HepG2 (cell line): ENCODE data around the gene BACH1. TPM values are rescaled to one million over a fixed set of nuclear protein-coding genes. Genes with fewer than 3 reads are reported as not detected.

Experiments
- ARID3A ChIP-seq: IDR thresholded peaks from 2 replicates; pipeline ENCODE4 v1.6.1; 2012; ENCODE audit warnings: low read depth, low read length, improper control_type of control experiment
- ATF7-NPFF ChIP-seq: sonication (generic); formaldehyde crosslinking; IDR thresholded peaks from 2 replicates; pipeline ENCODE4 v1.8.1; 2023; ENCODE audit warnings: mild to moderate bottlenecking, low read depth, missing genetic modification reagents, moderate library complexity
- ETV6 ChIP-seq: sonication (generic); formaldehyde crosslinking; conservative IDR thresholded peaks from 2 replicates; pipeline ENCODE4 v1.4.0; 2020; ENCODE audit warnings: missing genetic modification reagents
- NCOA5 ChIP-seq: sonication (generic); formaldehyde crosslinking; IDR thresholded peaks from 2 replicates; pipeline ENCODE4 v1.4.0; 2020; ENCODE audit warnings: missing genetic modification reagents
- NFRKB ChIP-seq: fragments of 450-650 bp; IDR thresholded peaks from 2 replicates; pipeline ENCODE4 v1.6.1; 2017
- SAP130 ChIP-seq: IDR thresholded peaks from 2 replicates; pipeline ENCODE4 v1.6.1; 2016; ENCODE audit warnings: low read depth
- SCMH1 ChIP-seq: sonication (generic); formaldehyde crosslinking; IDR thresholded peaks from 2 replicates; pipeline ENCODE4 v1.9.0; 2021; ENCODE audit warnings: missing genetic modification reagents, mild to moderate bottlenecking, borderline replicate concordance
- SIN3A ChIP-seq: IDR thresholded peaks from 2 replicates; pipeline ENCODE4 v1.6.1; 2011; ENCODE audit warnings: low read depth, mild to moderate bottlenecking, control low read depth, low read length, borderline replicate concordance
- SKI ChIP-seq: fragments of 450-650 bp; IDR thresholded peaks from one replicate; pipeline ENCODE4 v1.6.1; 2018; ENCODE audit warnings: mild to moderate bottlenecking; ENCODE audit not compliant: partially characterized antibody
- SKIL ChIP-seq: sonication (generic); formaldehyde crosslinking; IDR thresholded peaks from 2 replicates; pipeline ENCODE4 v1.8.0; 2022; ENCODE audit warnings: missing genetic modification reagents, mild to moderate bottlenecking, moderate library complexity, borderline replicate concordance
- SOX5 ChIP-seq: IDR thresholded peaks from 2 replicates; pipeline ENCODE4 v1.6.1; 2016; ENCODE audit warnings: borderline replicate concordance
- SP1 ChIP-seq, 2 experiments: fragments of 450-650 bp in 1 of 2; sonication (generic) in 1 of 2; formaldehyde crosslinking in 1 of 2; IDR thresholded peaks; 2 replicates each; pipeline versions ENCODE4 v1.4.0 to v1.6.1; 2016 to 2020; ENCODE audit warnings: missing genetic modification reagents in 1 of 2
- STAG1 ChIP-seq: sonication (generic); formaldehyde crosslinking; IDR thresholded peaks from 2 replicates; pipeline ENCODE4 v1.4.0; 2020; ENCODE audit warnings: missing genetic modification reagents
- TCF7L2 ChIP-seq: IDR thresholded peaks from 2 replicates; pipeline ENCODE4 v1.6.1; 2011; ENCODE audit warnings: mild to moderate bottlenecking, low read depth, low read length, moderate library complexity
- TEAD2 ChIP-seq: sonication (generic); formaldehyde crosslinking; IDR thresholded peaks from 2 replicates; pipeline ENCODE4 v1.9.0; 2021; ENCODE audit warnings: missing genetic modification reagents
- U2AF2 ChIP-seq: fragments of 200-400 bp; formaldehyde crosslinking; IDR thresholded peaks from 2 replicates; pipeline ENCODE4 v1.6.1; 2017; ENCODE audit warnings: low read depth, mild to moderate bottlenecking, low read length
- ZFP36L1 ChIP-seq: sonication (generic); formaldehyde crosslinking; IDR thresholded peaks from 2 replicates; pipeline ENCODE4 v1.8.0; 2022; ENCODE audit warnings: mild to moderate bottlenecking, missing genetic modification reagents, moderate library complexity
- ZFX ChIP-seq: sonication (generic); formaldehyde crosslinking; IDR thresholded peaks from 2 replicates; pipeline ENCODE4 v1.4.0; 2020; ENCODE audit warnings: mild to moderate bottlenecking, low read depth, missing genetic modification reagents, moderate library complexity
- ZMAT3 ChIP-seq: sonication (generic); formaldehyde crosslinking; conservative IDR thresholded peaks from 2 replicates; pipeline ENCODE4 v1.7.0; 2021; ENCODE audit warnings: missing genetic modification reagents
- ZNF543 ChIP-seq: sonication (generic); formaldehyde crosslinking; IDR thresholded peaks from 2 replicates; pipeline ENCODE4 v1.4.0; 2020; ENCODE audit warnings: mild to moderate bottlenecking, missing genetic modification reagents
- ZNF556 ChIP-seq: sonication (generic); formaldehyde crosslinking; IDR thresholded peaks from 2 replicates; pipeline ENCODE4 v1.4.0; 2020; ENCODE audit warnings: mild to moderate bottlenecking, missing genetic modification reagents, borderline replicate concordance
- ZNF703 ChIP-seq: sonication (generic); formaldehyde crosslinking; IDR thresholded peaks from 2 replicates; pipeline ENCODE4 v1.5.1; 2020; ENCODE audit warnings: missing genetic modification reagents, mild to moderate bottlenecking, moderate library complexity, borderline replicate concordance
- ZNF75D ChIP-seq: sonication (generic); formaldehyde crosslinking; IDR thresholded peaks from 2 replicates; pipeline ENCODE4 v1.8.1; 2023; ENCODE audit warnings: missing genetic modification reagents, mild to moderate bottlenecking, borderline replicate concordance
- ZSCAN12 ChIP-seq: sonication (generic); formaldehyde crosslinking; IDR thresholded peaks from 2 replicates; pipeline ENCODE4 v1.9.0; 2021; ENCODE audit warnings: mild to moderate bottlenecking, missing genetic modification reagents
- polyA plus RNA-seq, 8 experiments: library from polyadenylated mRNA; depleted of rRNA in 3 of 8; stranded (reverse) in 7 of 8; unstranded in 1 of 8; fragments of >200 nt; fragmentation: Illumina TruSeq in 4 of 8; extraction: Trizol in 4 of 8; gene quantifications; 2 replicates each; pipeline versions ENCODE4 v1.2.1 to v1.2.3, GENCODE V29; 2011 to 2016; ENCODE audit warnings: low read depth in 4 of 8, missing spikeins in 1 of 8, mixed read lengths in 1 of 8; ENCODE audit not compliant: insufficient read depth in 1 of 8
- total RNA-seq, 5 experiments: library from RNA; depleted of rRNA; stranded (reverse); fragments of >200 nt; fragmentation: Illumina TruSeq; extraction: Trizol; gene quantifications; 2 replicates each; pipeline ENCODE4 v1.2.3, GENCODE V29; 2016; ENCODE audit warnings: low read depth in 1 of 5

Gene BACH1
- total and polyA plus RNA-seq, 2 of the 13 experiments (the other 11 are each of a cell fraction or from before 2014, with no cell fraction given) = 16.5 to 51.7 TPM

GRCh38 chr21:29299046-29299915 is 559 bp downstream of the BACH1 start (continued):
- TF ChIP-seq SIN3A = no peak
- no peak for TF ChIP-seq SCMH1 (CRISPR knock-in tag)
- TF ChIP-seq SKIL (CRISPR knock-in tag) = peak; percentile 66
- no peak for TF ChIP-seq ZNF543 (CRISPR knock-in tag)
- TF ChIP-seq ZNF556 = peak; percentile 53; the same call in 1 of the 2 replicates
- no peak for TF ChIP-seq TEAD2 (CRISPR knock-in tag)
- peak; percentile 56; the same call in 1 of the 2 replicates for TF ChIP-seq SOX5 (CRISPR knock-in tag)
- TF ChIP-seq ZSCAN12 (CRISPR knock-in tag) = no peak
- TF ChIP-seq SP1 (IDR thresholded peaks at IDR 0.05) = no peak
- TF ChIP-seq SP1 (CRISPR knock-in tag; IDR thresholded peaks at IDR 0.05) = peak; percentile 42; the same call in 1 of the 2 replicates
- no peak for TF ChIP-seq ZNF703
- TF ChIP-seq U2AF2 = no peak
- TF ChIP-seq SKI = no peak
- no peak for TF ChIP-seq TCF7L2
- TF ChIP-seq NFRKB = no peak
- TF ChIP-seq SAP130 (CRISPR knock-in tag) = 0 out of 2 replicates have a peak, but pooled peaks have one; percentile 56
- no peak for TF ChIP-seq ETV6 (CRISPR knock-in tag)
- TF ChIP-seq ZFX (CRISPR knock-in tag) = peak; percentile 44; the same call in 1 of the 2 replicates
- peak; percentile 34 for TF ChIP-seq ZMAT3 (CRISPR knock-in tag)
- no peak; the same call in 1 of the 2 replicates for TF ChIP-seq ATF7-NPFF
- TF ChIP-seq ZFP36L1 (CRISPR knock-in tag) = no peak
- TF ChIP-seq STAG1 (CRISPR knock-in tag) = no peak
- TF ChIP-seq ZNF75D (CRISPR knock-in tag) = no peak
- no peak for TF ChIP-seq NCOA5 (CRISPR knock-in tag)
- no peak for TF ChIP-seq ARID3A
